IPS-NIHi11 (cell line): ENCODE measurements around the gene RGS7.

Experiments used
- DNase-seq: peaks from one replicate; pipeline ENCODE4 v3.0.0; 2012; ENCODE audit warnings: mixed read lengths, low spot score

RGS7 gene

GRCh38 chr1:241079459-241079858 lies 277.5 kb downstream of the RGS7 start:
- DNase-seq: no peak

GRCh38 chr1:241079047-241079446 lies 278.0 kb downstream of the RGS7 start:
- DNase-seq: no peak

- DNase-seq: no peak
Measured at GRCh38 chr1:241077386-241078147, 279.4 kb downstream of the RGS7 start.

DNA sequence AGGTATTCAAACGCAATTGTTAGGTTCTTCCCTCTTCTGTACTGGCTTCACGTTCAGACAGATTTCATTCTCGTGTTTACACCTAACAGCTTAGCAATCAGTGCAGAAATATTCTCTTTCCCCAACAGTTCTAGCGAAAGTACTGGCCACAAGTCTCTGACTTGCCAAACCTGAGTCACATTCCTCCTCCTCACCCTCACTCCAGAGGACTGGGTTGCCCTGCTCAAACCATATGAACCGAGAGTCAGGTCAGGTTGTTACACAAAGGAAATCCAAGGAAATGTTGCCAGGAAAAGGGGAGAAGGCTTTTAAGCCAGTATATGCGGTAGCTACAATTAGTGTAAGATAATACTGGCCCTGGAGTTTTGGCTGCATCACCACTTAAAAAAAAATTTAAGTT lies 282.5 kb downstream of the RGS7 start:
- no peak for DNase-seq

DNA sequence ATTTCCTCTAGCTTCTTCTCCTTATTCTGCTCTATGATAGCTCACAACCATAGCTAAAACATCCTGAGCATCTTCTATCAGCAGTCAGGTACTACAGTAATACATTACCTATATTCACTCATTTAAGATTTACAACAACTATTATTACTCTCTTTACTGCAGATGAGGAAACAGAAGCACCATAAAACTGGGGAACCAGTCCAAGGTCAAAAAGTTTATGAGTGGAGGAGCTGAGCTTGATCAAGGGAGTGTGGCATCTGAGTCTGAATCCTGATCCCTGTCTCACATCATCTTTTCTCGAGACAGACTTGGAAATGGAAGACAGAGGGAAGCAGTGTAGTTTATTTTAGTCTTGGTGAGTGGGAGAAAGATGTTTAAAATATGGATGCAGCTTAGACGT lies 288.6 kb downstream of the RGS7 start:
- DNase-seq: no peak

GRCh38 chr1:241063276-241063675 lies 293.7 kb downstream of the RGS7 start:
- DNase-seq: no peak

- DNase-seq: no peak
Measured at GRCh38 chr1:241061062-241061461, 295.9 kb downstream of the RGS7 start.

DNA sequence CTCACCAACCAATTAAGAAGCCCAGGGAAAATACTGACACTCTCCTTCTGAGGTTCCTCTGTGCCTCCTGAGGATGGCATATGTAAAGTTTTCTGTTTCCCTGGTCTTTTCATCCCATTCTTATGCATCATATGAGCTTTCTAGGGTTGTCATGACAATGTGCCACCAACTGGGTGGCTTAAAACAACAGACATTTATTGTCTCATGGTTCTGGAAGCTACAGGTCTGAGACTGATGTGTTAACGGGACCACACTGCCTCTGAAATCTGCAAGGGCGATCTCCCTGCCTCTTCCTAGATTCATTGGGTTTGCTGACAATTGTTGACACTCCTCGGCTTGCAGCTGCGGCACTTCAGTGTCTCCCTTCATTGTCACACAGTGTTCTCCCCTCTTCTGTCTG lies 308.4 kb downstream of the RGS7 start:
- peak; percentile 14 for DNase-seq

DNA sequence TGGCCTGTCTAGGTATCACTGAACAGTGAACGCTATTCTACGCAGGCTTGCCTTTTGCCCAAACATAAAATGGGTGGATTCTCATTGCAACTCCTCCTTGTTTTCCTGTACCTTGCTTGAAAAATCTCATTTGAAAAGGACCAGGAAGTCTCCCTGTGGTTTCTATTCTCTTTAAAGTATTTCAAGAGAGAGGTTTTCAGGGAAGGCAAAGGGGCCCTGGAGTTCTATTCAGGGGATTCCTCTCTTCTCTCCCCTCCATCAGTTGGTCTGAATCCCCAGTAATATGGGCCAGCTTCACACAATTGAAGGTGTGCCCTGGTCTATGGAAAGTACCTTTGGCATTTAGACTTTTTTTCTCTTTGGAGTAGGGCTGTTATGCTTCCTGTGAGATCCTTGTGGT lies 311.3 kb downstream of the RGS7 start:
- DNase-seq: peak; percentile 72

- DNase-seq: no peak
Measured at GRCh38 chr1:241034203-241034936, 322.6 kb downstream of the RGS7 start.

GRCh38 chr1:241024834-241025233 lies 332.2 kb downstream of the RGS7 start:
- DNase-seq: no peak

DNA sequence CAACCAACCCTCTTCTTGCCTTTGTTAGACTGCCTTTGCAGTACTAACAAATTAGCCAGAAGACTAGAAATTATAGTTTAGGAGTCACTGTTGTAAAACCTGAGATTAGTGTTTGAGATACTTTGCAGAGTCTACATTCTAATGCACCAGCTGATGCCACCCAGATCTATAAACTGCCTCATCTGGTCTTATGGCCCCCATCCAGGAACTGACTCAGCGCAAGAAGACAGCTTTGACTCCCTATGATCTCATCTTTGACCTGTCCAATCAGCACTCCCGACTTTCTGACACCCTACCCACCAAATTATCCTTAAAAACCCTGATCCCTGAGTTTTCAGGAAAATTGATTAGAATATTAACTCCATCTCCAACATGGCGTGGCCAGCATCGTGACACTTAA lies 334.6 kb downstream of the RGS7 start:
- DNase-seq: no peak

- no peak for DNase-seq
Measured at GRCh38 chr1:241020851-241021697, 335.9 kb downstream of the RGS7 start.

- peak; percentile 56 for DNase-seq
Measured at GRCh38 chr1:241012708-241013340, 344.2 kb downstream of the RGS7 start.

DNA sequence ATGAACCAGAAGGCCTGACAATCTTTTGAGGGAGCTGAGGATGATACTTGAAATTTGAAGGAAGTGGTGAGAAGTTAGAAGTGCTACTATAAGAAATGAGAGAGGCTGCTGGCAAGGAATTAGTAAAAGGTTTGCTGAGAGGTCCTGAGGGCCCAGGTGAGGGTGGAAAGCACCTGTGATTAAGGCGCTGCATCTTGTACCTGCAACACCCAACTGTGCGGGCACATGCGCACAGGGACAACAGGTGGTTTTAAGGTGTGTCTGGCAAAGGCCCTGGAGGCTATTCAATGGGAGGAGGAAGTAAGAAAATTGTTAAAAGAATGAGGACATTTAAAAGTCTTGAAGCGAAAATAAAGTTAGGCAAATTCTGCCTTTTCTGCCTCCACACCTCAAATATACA lies 349.3 kb downstream of the RGS7 start:
- DNase-seq: no peak

- DNase-seq: peak; percentile 13
Measured at GRCh38 chr1:240999826-241000225, 357.2 kb downstream of the RGS7 start.

- DNase-seq: no peak
Measured at GRCh38 chr1:240998441-240999015, 358.5 kb downstream of the RGS7 start.

DNA sequence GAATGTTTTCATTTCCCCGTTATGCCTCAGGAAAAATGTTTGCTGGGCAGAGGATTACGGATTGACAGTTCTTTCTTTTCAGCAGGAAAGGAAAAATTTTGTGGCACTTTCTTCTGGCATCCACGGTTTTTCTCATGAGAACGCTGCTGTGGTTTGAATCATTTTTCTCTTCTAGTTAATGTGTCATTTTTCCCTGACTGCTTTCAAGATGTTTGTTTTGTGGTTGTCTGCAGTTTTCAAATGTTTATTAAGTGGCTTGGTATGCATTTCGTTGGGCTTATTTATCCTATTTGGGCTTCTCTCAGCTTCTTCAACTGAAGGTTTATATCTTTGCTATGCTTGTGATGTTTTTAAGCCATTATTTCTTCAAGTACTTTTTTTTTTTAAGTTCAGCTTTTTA lies 359.0 kb downstream of the RGS7 start:
- no peak for DNase-seq

DNA sequence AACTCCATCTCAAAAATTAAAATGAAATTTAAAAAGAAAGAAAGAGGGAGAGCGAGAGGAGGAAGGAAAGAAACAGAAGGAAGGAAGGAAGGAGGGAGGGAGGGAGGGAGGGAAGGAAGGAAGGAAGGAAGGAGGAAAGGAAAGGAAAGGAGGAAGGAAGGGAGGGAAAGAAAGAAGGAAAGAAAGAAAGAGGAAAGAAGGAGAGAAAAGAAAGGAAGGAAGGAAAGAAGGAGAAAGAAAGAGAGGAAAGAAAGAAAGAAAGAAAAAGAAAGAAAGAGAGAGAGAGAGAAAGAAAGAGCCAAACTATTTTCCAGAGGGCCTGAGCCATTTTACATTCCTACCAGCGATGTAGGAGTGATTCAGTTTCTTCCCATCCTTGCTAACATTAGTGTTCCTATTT lies 364.0 kb downstream of the RGS7 start:
- DNase-seq: no peak

- DNase-seq: no peak
Measured at GRCh38 chr1:240991230-240991629, 365.8 kb downstream of the RGS7 start.

DNA sequence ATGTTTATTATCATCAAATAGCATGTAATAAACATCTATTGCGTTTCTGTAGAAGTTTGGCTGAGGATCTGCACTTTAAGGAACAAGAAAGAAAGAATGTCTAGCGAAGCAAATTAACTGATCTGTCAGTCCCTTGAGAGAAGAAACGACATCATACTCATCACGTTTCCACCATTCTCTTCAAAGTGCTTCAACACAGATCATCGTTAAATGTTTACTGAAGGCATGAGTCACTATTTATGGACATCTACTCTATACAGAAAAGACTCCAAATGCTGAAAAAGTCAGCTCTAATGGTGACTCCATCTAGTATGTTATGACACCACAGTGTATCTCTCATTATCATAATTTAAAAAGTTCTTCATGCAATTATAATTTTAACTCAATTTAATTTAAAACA lies 369.1 kb downstream of the RGS7 start:
- no peak for DNase-seq

GRCh38 chr1:240985081-240985480 lies 371.9 kb downstream of the RGS7 start:
- no peak for DNase-seq
